ENCODE data around the gene ALOX15.

DNA sequence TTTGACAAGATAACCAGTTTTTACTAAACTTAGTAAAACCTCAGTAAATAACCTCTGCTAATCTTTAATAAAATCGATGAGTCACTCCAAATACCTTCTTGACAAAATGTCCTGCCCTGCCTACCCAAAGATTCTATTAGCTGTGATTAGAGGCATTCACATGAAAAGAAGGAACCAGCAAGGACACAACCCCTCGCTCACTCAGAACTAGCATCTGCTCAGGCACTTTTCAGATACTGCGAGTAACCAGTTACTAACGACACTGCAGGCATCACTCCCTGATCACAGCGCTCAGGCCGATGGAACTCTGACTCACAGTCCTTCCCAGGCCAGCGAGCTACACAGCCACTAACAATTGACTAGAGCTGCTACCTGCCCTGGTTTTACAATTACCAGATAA, 38.2 kb upstream of the ALOX15 start:
- TF ChIP-seq, protein P1, sequence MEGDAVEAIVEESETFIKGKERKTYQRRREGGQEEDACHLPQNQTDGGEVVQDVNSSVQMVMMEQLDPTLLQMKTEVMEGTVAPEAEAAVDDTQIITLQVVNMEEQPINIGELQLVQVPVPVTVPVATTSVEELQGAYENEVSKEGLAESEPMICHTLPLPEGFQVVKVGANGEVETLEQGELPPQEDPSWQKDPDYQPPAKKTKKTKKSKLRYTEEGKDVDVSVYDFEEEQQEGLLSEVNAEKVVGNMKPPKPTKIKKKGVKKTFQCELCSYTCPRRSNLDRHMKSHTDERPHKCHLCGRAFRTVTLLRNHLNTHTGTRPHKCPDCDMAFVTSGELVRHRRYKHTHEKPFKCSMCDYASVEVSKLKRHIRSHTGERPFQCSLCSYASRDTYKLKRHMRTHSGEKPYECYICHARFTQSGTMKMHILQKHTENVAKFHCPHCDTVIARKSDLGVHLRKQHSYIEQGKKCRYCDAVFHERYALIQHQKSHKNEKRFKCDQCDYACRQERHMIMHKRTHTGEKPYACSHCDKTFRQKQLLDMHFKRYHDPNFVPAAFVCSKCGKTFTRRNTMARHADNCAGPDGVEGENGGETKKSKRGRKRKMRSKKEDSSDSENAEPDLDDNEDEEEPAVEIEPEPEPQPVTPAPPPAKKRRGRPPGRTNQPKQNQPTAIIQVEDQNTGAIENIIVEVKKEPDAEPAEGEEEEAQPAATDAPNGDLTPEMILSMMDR (IDR thresholded peaks at IDR 0.05), result no peak
- no peak for TF ChIP-seq POLR2A (IDR thresholded peaks at IDR 0.05)
